Measurements from ENCODE around the gene EME2. TPM values are rescaled to one million over a fixed set of nuclear protein-coding genes. Genes with fewer than 3 reads are reported as not detected.

The EME2 gene
- polyA plus RNA-seq, 4 donors: 6.8 to 16.1 (median 9.6) TPM

DNA sequence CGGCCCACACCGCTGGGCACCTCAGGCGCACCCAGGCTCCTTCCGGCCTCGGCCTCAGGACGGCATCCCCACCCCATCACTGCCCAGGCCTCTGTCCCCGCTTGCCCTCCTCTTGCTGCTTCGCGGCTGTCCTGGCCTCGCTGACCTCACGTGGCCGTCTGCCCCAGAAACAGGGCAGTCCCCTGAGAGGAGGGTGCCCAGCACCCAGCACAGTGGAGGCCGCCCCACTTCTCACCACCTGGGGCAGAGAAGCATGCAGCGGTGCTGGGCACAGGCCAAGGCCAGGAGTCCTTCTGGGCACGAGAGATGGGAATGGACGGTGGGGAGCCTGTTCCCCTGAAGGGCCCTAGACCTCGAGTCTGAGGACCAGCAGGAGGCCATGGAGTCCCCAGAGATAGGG is 45.1 kb downstream of the EME2 start:
- Histone ChIP-seq H3K27me3 (ENCODE audit: control insufficient read depth in 3 of 3, insufficient read depth in 3 of 3, low read length in 3 of 3) (no peaks in the 10 kb centered on the region), H3K27ac (ENCODE audit: low read depth in 1 of 3, low read length in 2 of 3) (no peak overlapping the region), H3K9me3 (ENCODE audit: control insufficient read depth in 2 of 2, insufficient read depth in 1 of 2, low read depth in 1 of 2, low read length in 1 of 2) (no peaks in the 10 kb centered on the region), H3K4me1 (ENCODE audit: control insufficient read depth in 3 of 3, insufficient read depth in 2 of 3, low read depth in 1 of 3, low read length in 2 of 3) (no peaks in the 10 kb centered on the region), H3K4me3 (ENCODE audit: low read depth in 1 of 3, low read length in 3 of 3) (no peak overlapping the region), H3K36me3 (ENCODE audit: control insufficient read depth in 3 of 3, insufficient read depth in 2 of 3, low read depth in 1 of 3, low read length in 3 of 3) (peaks cover 6 to 87% (median 11%) of the 10 kb centered on the region in 3 donors)
- DNase-seq: no peak
- no peak for FAIRE-seq
- WGBS, 3 donors: 92 to 94% (median 93%) methylated on average over 17 of the region's 17 CpGs

DNA sequence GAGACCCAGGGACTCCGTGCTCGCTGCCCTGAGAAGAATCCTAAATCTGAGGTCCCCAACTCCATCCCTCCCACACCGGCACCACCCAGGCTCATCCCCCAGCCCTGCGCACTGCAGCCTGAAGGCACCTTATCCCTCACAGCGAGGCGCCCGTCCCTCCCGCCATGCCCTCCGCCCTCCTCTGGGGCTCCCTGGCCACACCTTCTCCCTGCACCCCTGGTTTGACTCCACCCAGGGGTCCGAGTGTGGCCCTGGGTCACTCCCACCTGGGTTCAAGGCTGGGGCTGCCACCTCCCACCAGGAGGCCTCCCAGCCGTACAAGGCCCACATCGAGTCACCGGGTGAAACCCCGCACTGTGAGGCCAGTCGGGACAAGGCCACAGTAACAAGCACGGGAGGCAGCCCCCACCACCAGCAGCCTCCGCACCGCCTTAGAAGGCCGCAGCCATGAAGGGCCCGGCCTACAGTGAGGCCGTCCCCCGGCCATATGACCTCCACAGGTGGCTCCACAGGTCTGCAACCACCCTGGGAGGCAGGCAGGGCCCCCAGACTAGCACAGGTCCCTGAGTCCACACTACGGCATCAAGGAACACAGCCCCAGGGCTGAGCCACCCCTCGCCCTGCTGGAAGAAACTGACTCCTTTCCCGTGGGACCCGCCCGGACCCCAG is 45.7 kb downstream of the EME2 start:
- FAIRE-seq: no peak
- Histone ChIP-seq H3K4me3 (ENCODE audit: low read depth in 1 of 3, low read length in 3 of 3) (no peak overlapping the region), H3K4me1 (ENCODE audit: control insufficient read depth in 3 of 3, insufficient read depth in 2 of 3, low read depth in 1 of 3, low read length in 2 of 3) (no peaks in the 10 kb centered on the region), H3K9me3 (ENCODE audit: control insufficient read depth in 2 of 2, insufficient read depth in 1 of 2, low read depth in 1 of 2, low read length in 1 of 2) (no peaks in the 10 kb centered on the region), H3K27me3 (ENCODE audit: control insufficient read depth in 3 of 3, insufficient read depth in 3 of 3, low read length in 3 of 3) (no peaks in the 10 kb centered on the region), H3K36me3 (ENCODE audit: control insufficient read depth in 3 of 3, insufficient read depth in 2 of 3, low read depth in 1 of 3, low read length in 3 of 3) (peaks cover 6 to 86% (median 11%) of the 10 kb centered on the region in 3 donors), H3K27ac (ENCODE audit: low read depth in 1 of 3, low read length in 2 of 3) (no peak overlapping the region)
- WGBS, 3 donors: 93 to 96% (median 95%) methylated on average over 21 to 27 of the region's 27 CpGs
- no peak for DNase-seq

DNA sequence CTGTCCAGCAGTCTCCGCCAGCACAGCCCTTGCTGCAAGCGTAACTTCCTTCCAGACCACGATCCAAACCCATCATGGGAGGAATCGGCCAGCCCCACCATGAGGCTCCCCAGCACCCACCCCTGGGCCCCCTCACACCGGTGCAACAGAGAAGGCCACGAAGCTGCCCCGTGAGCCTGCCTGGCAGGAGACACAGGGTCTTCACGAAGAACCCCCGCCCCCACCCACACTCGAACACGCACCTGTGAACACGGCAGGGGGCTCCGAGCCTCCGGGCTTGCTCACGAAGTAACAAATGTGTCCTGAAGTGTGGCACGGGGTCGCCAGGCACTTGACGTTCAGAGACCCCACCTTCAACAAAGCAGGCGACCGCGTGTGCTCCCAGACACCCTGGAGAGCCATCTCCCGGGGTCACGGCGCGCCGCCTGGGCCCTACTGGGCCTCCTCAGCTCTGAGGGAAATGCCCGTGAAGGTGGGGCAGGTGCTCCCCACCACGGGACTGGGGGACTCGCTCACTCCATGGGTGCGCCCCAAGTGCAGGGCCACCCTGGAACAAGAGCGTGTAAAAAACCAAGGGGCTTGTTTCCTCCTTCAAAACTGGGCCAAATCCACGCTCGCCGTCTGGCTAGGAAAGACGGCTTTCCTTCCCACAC is 46.4 kb downstream of the EME2 start:
- Histone ChIP-seq H3K4me1 (ENCODE audit: control insufficient read depth in 3 of 3, insufficient read depth in 2 of 3, low read depth in 1 of 3, low read length in 2 of 3) (no peaks in the 10 kb centered on the region), H3K9me3 (ENCODE audit: control insufficient read depth in 2 of 2, insufficient read depth in 1 of 2, low read depth in 1 of 2, low read length in 1 of 2) (no peaks in the 10 kb centered on the region), H3K36me3 (ENCODE audit: control insufficient read depth in 3 of 3, insufficient read depth in 2 of 3, low read depth in 1 of 3, low read length in 3 of 3) (peaks cover 6 to 82% (median 11%) of the 10 kb centered on the region in 3 donors), H3K4me3 (ENCODE audit: low read depth in 1 of 3, low read length in 3 of 3) (no peak overlapping the region), H3K27ac (ENCODE audit: low read depth in 1 of 3, low read length in 2 of 3) (no peak overlapping the region), H3K27me3 (ENCODE audit: control insufficient read depth in 3 of 3, insufficient read depth in 3 of 3, low read length in 3 of 3) (no peaks in the 10 kb centered on the region)
- 94 to 95% (median 94%) methylated on average over 34 to 35 of the region's 35 CpGs for WGBS, 3 donors
- no peak for FAIRE-seq
- no peak for DNase-seq

DNA sequence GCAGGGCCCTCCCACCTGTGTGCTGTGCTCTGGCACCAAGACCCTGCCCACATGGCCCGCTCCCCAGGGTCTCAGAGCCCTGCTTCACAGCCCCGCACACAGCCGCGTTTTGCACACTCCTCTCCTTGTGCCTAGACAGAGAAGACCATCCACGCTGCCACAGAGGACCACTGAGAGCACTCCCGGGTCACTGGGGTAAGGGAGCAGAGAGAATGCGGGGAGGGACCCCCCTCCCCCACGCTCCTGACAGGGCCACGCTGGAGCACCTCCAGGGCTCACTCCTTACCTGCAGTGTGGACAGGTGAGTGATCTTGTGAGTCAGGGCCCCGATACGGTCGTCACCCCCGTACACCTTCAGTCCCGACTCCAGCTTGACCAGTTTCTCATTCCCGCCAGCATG is 47.0 kb downstream of the EME2 start:
- FAIRE-seq: no peak
- H3K4me1 ChIP-seq (ENCODE audit: control insufficient read depth in 3 of 3, insufficient read depth in 2 of 3, low read depth in 1 of 3, low read length in 2 of 3): peaks cover 0 to under 1% (median 0%) of the 10 kb centered on the region in 3 donors
- H3K9me3 ChIP-seq (ENCODE audit: control insufficient read depth in 2 of 2, insufficient read depth in 1 of 2, low read depth in 1 of 2, low read length in 1 of 2): no peaks in the 10 kb centered on the region
- no peak overlapping the region for H3K27ac ChIP-seq (ENCODE audit: low read depth in 1 of 3, low read length in 2 of 3)
- peaks cover 6 to 81% (median 11%) of the 10 kb centered on the region in 3 donors for H3K36me3 ChIP-seq (ENCODE audit: control insufficient read depth in 3 of 3, insufficient read depth in 2 of 3, low read depth in 1 of 3, low read length in 3 of 3)
- 93 to 96% (median 94%) methylated on average over 15 of the region's 15 CpGs for WGBS, 3 donors
- H3K27me3 ChIP-seq (ENCODE audit: control insufficient read depth in 3 of 3, insufficient read depth in 3 of 3, low read length in 3 of 3): no peaks in the 10 kb centered on the region
- DNase-seq: no peak
- H3K4me3 ChIP-seq (ENCODE audit: low read depth in 1 of 3, low read length in 3 of 3): no peak overlapping the region

DNA sequence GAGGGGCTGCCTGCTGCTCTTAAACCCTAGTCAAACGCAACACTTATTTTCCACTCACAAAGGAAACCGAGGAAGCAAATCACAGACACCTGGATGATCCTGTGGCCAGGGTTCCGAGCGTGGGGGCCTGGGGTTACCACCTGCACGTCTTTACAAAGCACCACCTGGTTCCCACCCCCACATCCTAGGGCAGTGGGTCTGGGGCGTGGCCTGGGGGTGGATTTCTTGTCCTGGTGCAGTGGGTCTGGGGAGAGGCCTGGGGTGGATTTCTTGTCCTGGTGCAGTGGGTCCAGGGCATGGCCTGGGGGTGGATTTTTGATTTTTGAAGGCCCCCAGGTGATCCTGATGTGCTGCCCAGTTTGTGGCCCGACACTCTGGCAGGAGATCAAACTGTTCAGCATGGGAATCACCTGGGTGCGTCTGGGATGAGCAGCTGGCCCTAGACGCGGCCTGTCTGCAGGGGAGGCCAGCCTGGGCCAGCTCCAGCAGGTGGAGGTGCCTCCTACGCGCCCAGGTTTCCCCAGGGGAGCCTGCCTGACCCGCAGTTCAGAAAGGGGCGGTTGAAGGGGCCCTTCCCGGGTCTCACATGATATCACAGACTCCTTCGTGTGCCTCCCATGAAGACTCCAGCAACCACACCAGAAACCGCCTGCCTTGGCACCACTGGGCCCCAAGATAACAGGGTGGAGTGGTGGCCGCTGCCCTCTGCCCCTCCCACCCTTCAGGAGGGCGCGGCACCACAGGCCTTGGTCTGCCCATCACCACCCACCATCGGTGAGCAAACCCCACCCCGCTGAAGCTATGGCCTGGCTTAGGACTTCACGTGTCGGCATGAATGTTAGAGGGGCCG is 47.7 kb downstream of the EME2 start:
- Histone ChIP-seq H3K36me3 (ENCODE audit: control insufficient read depth in 3 of 3, insufficient read depth in 2 of 3, low read depth in 1 of 3, low read length in 3 of 3) (peaks cover 6 to 77% (median 7%) of the 10 kb centered on the region in 3 donors), H3K27me3 (ENCODE audit: control insufficient read depth in 3 of 3, insufficient read depth in 3 of 3, low read length in 3 of 3) (no peaks in the 10 kb centered on the region), H3K9me3 (ENCODE audit: control insufficient read depth in 2 of 2, insufficient read depth in 1 of 2, low read depth in 1 of 2, low read length in 1 of 2) (no peaks in the 10 kb centered on the region), H3K27ac (ENCODE audit: low read depth in 1 of 3, low read length in 2 of 3) (no peak overlapping the region), H3K4me3 (ENCODE audit: low read depth in 1 of 3, low read length in 3 of 3) (no peak overlapping the region), H3K4me1 (ENCODE audit: control insufficient read depth in 3 of 3, insufficient read depth in 2 of 3, low read depth in 1 of 3, low read length in 2 of 3) (peaks cover 0 to 7% (median 2%) of the 10 kb centered on the region in 3 donors)
- no peak for DNase-seq
- no peak for FAIRE-seq
- WGBS, 3 donors: 81 to 85% (median 85%) methylated on average over 25 of the region's 25 CpGs

DNA sequence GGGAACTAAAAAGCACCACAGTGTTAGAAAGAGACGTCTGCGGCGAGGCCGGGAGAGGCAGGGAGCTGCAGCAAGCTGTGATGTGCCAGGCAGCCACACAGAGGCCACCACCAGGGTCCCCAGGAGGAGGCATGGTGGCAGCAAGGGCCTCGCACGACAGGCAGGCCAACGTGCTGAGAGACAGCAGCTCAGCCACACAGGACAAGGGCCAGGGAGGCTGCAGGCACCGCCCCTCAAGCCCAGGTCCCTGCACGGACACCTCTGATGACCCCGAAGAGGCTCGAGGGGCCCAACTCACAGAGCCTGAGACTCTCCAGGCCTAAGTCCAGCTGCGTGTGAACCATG is 48.3 kb downstream of the EME2 start:
- Histone ChIP-seq H3K36me3 (ENCODE audit: control insufficient read depth in 3 of 3, insufficient read depth in 2 of 3, low read depth in 1 of 3, low read length in 3 of 3) (peaks cover 6 to 71% (median 6%) of the 10 kb centered on the region in 3 donors), H3K4me3 (ENCODE audit: low read depth in 1 of 3, low read length in 3 of 3) (no peak overlapping the region), H3K4me1 (ENCODE audit: control insufficient read depth in 3 of 3, insufficient read depth in 2 of 3, low read depth in 1 of 3, low read length in 2 of 3) (peaks cover 0 to 12% (median 2%) of the 10 kb centered on the region in 3 donors), H3K27me3 (ENCODE audit: control insufficient read depth in 3 of 3, insufficient read depth in 3 of 3, low read length in 3 of 3) (no peaks in the 10 kb centered on the region), H3K27ac (ENCODE audit: low read depth in 1 of 3, low read length in 2 of 3) (no peak overlapping the region), H3K9me3 (ENCODE audit: control insufficient read depth in 2 of 2, insufficient read depth in 1 of 2, low read depth in 1 of 2, low read length in 1 of 2) (no peaks in the 10 kb centered on the region)
- no peak for FAIRE-seq
- 91 to 95% (median 92%) methylated on average over 11 to 12 of the region's 12 CpGs for WGBS, 3 donors
- DNase-seq: no peak

DNA sequence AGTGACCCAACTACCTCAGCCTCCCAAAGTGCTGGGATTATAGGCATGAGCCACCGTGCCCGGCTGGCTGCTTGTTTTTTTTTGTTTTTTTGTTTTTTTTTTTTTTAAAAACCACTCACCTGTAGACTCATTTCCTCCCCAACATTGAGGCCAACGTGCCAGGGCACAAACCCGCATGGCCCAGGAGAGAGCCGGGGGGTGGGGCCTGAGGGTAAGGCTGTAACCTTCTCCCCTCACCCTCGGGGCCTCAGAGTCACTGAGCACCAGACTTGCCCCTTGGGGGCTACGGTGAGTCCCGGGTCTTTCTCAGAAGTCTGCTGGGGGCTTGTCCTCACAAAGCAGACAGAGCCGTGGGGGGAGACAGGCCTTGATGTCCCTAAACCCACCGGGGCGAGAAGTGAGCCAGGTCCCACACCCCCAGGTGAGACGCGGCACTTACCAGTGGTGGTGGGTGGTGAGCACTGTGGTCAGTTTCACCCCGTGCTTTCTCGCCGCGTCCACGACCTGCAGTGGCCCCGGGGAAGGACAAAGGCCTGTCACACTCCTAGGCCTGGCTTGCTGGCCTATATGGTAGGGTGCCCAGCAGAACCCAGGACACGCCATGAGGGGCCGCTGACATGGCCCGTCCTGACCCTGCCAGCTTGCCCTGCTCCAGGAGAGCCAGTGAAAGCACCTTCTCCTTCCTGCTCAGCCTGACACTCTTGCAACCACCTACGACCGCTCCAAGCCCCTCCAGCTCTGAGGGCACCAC is 49.4 kb downstream of the EME2 start:
- FAIRE-seq: no peak
- Histone ChIP-seq H3K4me3 (ENCODE audit: low read depth in 1 of 3, low read length in 3 of 3) (no peak overlapping the region), H3K27ac (ENCODE audit: low read depth in 1 of 3, low read length in 2 of 3) (no peak overlapping the region), H3K36me3 (ENCODE audit: control insufficient read depth in 3 of 3, insufficient read depth in 2 of 3, low read depth in 1 of 3, low read length in 3 of 3) (peaks cover 2 to 60% (median 6%) of the 10 kb centered on the region in 3 donors), H3K4me1 (ENCODE audit: control insufficient read depth in 3 of 3, insufficient read depth in 2 of 3, low read depth in 1 of 3, low read length in 2 of 3) (peaks cover 0 to 12% (median 2%) of the 10 kb centered on the region in 3 donors), H3K9me3 (ENCODE audit: control insufficient read depth in 2 of 2, insufficient read depth in 1 of 2, low read depth in 1 of 2, low read length in 1 of 2) (no peaks in the 10 kb centered on the region), H3K27me3 (ENCODE audit: control insufficient read depth in 3 of 3, insufficient read depth in 3 of 3, low read length in 3 of 3) (no peaks in the 10 kb centered on the region)
- WGBS, 3 donors: 92 to 94% (median 94%) methylated on average over 19 to 24 of the region's 24 CpGs
- no peak for DNase-seq

DNA sequence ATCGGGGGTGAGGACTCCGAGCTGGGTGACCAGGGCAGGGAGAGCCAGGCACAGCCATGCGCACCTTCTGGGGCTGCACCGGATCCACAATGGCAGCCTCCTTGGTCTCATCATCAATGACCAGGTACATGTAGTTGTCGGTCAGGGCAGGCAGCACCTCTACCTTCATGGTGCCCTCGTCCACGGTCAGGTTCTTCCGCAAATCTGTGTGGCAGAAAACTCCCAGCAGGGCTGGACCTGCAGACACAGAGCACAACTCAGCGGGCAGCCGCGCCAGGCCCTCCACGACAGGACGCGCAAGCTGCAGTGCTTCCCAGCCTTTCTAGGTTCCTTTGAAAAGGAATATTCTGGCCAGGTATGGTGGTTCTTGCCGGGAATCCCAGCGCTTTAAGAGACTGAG is 50.2 kb downstream of the EME2 start:
- 91 to 95% (median 92%) methylated on average over 16 of the region's 16 CpGs for WGBS, 3 donors
- Histone ChIP-seq H3K36me3 (ENCODE audit: control insufficient read depth in 3 of 3, insufficient read depth in 2 of 3, low read depth in 1 of 3, low read length in 3 of 3) (peaks cover 2 to 52% (median 6%) of the 10 kb centered on the region in 3 donors), H3K4me3 (ENCODE audit: low read depth in 1 of 3, low read length in 3 of 3) (no peak overlapping the region), H3K27ac (ENCODE audit: low read depth in 1 of 3, low read length in 2 of 3) (no peak overlapping the region), H3K4me1 (ENCODE audit: control insufficient read depth in 3 of 3, insufficient read depth in 2 of 3, low read depth in 1 of 3, low read length in 2 of 3) (peaks cover 2 to 12% (median 2%) of the 10 kb centered on the region in 3 donors), H3K9me3 (ENCODE audit: control insufficient read depth in 2 of 2, insufficient read depth in 1 of 2, low read depth in 1 of 2, low read length in 1 of 2) (no peaks in the 10 kb centered on the region), H3K27me3 (ENCODE audit: control insufficient read depth in 3 of 3, insufficient read depth in 3 of 3, low read length in 3 of 3) (no peaks in the 10 kb centered on the region)
- DNase-seq (no peak), FAIRE-seq (no peak)
